GM12878 (cell line): ENCODE data around the gene PDLIM4. TPM values are rescaled to one million over a fixed set of nuclear protein-coding genes. Genes with fewer than 3 reads are reported as not detected.

Source experiments
- ATAC-seq: fragments of 200-7000 bp; cut with Tn5 transposase; 3 replicates; pipeline ENCODE4 v1.9.1; 2020; ENCODE audit warnings: mild to moderate bottlenecking, moderate library complexity
- BruUV-seq: library from RNA; stranded (reverse); fragments of 400-500 nt; replicated peaks from 2 replicates; lab custom pipeline; 2021; lab: Mats Ljungman, UMichigan
- CTCF ChIA-PET: fragments of 300-600 bp; sonication (Branson Sonifier 250); formaldehyde crosslinking; extraction: SDS; loops from one replicate; lab custom pipeline; 2021; ENCODE audit warnings: inconsistent platforms; lab: Yijun Ruan, JAX
- POLR2A ChIA-PET: fragments of 350-600 bp; formaldehyde crosslinking; extraction: SDS; loops from one replicate; lab custom pipeline; 2021; ENCODE audit warnings: inconsistent platforms; lab: Charles Lee
- RAD21 ChIA-PET: fragments of 300-600 bp; sonication (Branson Sonifier 250); formaldehyde crosslinking; loops from one replicate; lab custom pipeline; 2023; ENCODE audit warnings: antibody characterized with exemption; ENCODE audit not compliant: unreplicated experiment; lab: Charles Lee
- SMC1A ChIA-PET: fragments of 300-600 bp; sonication (Branson Sonifier 250); formaldehyde crosslinking; loops from one replicate; lab custom pipeline; 2023; ENCODE audit not compliant: unreplicated experiment, uncharacterized antibody; lab: Charles Lee
- DNase-seq: peaks from one replicate; pipeline ENCODE4 v3.0.0-alpha.2; 2011; ENCODE audit warnings: low read depth, low spot score
- FAIRE-seq: peaks from 3 replicates; lab custom pipeline; 2011; peaks lifted over from hg19 to GRCh38; lab: Jason Lieb, UNC
- H2AFZ ChIP-seq: 2 replicates; pipeline ENCODE4 v1.6.0; 2011; ENCODE audit warnings: low read depth, low read length, control low read depth; ENCODE audit not compliant: control insufficient read depth
- H3K27ac ChIP-seq: 2 replicates; pipeline ENCODE4 v1.5.1; 2011; ENCODE audit warnings: control low read depth; ENCODE audit not compliant: control insufficient read depth, insufficient read depth
- H3K27me3 ChIP-seq, 2 experiments: replicated peaks in 1 of 2; 2 replicates each; pipeline versions ENCODE4 v1.6.0 to v1.6.1; 2011; ENCODE audit warnings: low read length in 1 of 2; ENCODE audit not compliant: control insufficient read depth in 2 of 2, insufficient read depth in 2 of 2
- H3K36me3 ChIP-seq, 2 experiments: 2 replicates each; pipeline ENCODE4 v1.5.1; 2011; ENCODE audit warnings: low read length in 1 of 2; ENCODE audit not compliant: control insufficient read depth in 2 of 2, insufficient read depth in 2 of 2
- H3K4me1 ChIP-seq: 2 replicates; pipeline ENCODE4 v1.6.1; 2011; ENCODE audit warnings: mild to moderate bottlenecking, low read length, moderate library complexity, mixed read lengths; ENCODE audit not compliant: control insufficient read depth, insufficient read depth
- H3K4me2 ChIP-seq: 2 replicates; pipeline ENCODE4 v1.6.0; 2011; ENCODE audit warnings: control low read depth; ENCODE audit not compliant: control insufficient read depth, insufficient read depth
- H3K4me3 ChIP-seq: fragments of 200-600 bp; sonication (generic); 2 replicates; pipeline ENCODE4 v1.5.1; 2016
- H3K79me2 ChIP-seq: 2 replicates; pipeline ENCODE4 v1.6.0; 2011; ENCODE audit warnings: low read length; ENCODE audit not compliant: control insufficient read depth, insufficient read depth
- H3K9ac ChIP-seq: 2 replicates; pipeline ENCODE4 v1.8.0; 2011; ENCODE audit warnings: low read length, control low read depth, mixed read lengths; ENCODE audit not compliant: control insufficient read depth, insufficient read depth
- H3K9me3 ChIP-seq: replicated peaks from 3 replicates; pipeline ENCODE4 v1.5.1; 2011; ENCODE audit warnings: mild to moderate bottlenecking, low read length; ENCODE audit not compliant: control insufficient read depth, insufficient read depth
- H4K20me1 ChIP-seq: 2 replicates; pipeline ENCODE4 v1.6.0; 2011; ENCODE audit not compliant: control insufficient read depth, insufficient read depth
- BCLAF1 ChIP-seq: fragments of 450-650 bp; IDR thresholded peaks from 2 replicates; pipeline ENCODE4 v1.6.1; 2017; ENCODE audit warnings: antibody characterized with exemption, mild to moderate bottlenecking, moderate library complexity
- BHLHE40 ChIP-seq, 2 experiments: fragments of 450-650 bp in 1 of 2; IDR thresholded peaks; 2 replicates each; pipeline ENCODE4 v1.6.1; 2011 to 2017; ENCODE audit warnings: low read depth in 2 of 2, borderline replicate concordance in 1 of 2, improper control_type of control experiment in 1 of 2, low read length in 1 of 2, mild to moderate bottlenecking in 1 of 2
- CHD2 ChIP-seq: IDR thresholded peaks from 2 replicates; pipeline ENCODE4 v1.6.1; 2011; ENCODE audit warnings: low read depth, low read length, improper control_type of control experiment, borderline replicate concordance
- EED ChIP-seq: sonication (generic); IDR thresholded peaks from 2 replicates; pipeline ENCODE4 v1.6.1; 2016; ENCODE audit warnings: antibody characterized with exemption, low read depth
- ELK1 ChIP-seq: IDR thresholded peaks from 2 replicates; pipeline ENCODE4 v1.6.1; 2012; ENCODE audit warnings: low read depth, low read length, improper control_type of control experiment
- LARP7 ChIP-seq: fragments of 450-650 bp; IDR thresholded peaks from 2 replicates; pipeline ENCODE4 v1.6.1; 2017; ENCODE audit warnings: mild to moderate bottlenecking
- MXI1 ChIP-seq: fragments of 150-350 bp; IDR thresholded peaks from 2 replicates; pipeline ENCODE4 v1.6.1; 2011; ENCODE audit warnings: low read depth, mild to moderate bottlenecking, inconsistent platforms, low read length, improper control_type of control experiment
- NR2C2 ChIP-seq: IDR thresholded peaks from 2 replicates; pipeline ENCODE4 v1.6.1; 2011; ENCODE audit warnings: borderline replicate concordance, low read depth; ENCODE audit not compliant: control insufficient read depth, insufficient read length
- POLR2A ChIP-seq: IDR thresholded peaks from 2 replicates; pipeline ENCODE4 v1.6.1; 2011; ENCODE audit warnings: low read depth, mild to moderate bottlenecking, low read length
- SMAD1 ChIP-seq: fragments of 450-650 bp; IDR thresholded peaks from 2 replicates; pipeline ENCODE4 v1.6.1; 2018; ENCODE audit warnings: mild to moderate bottlenecking, low read depth; ENCODE audit not compliant: partially characterized antibody
- SMAD5 ChIP-seq: IDR thresholded peaks from 2 replicates; pipeline ENCODE4 v1.6.1; 2016; ENCODE audit warnings: antibody characterized with exemption, low read depth
- SREBF1 ChIP-seq: IDR thresholded peaks from 2 replicates; pipeline ENCODE4 v1.6.1; 2012; ENCODE audit warnings: mild to moderate bottlenecking, low read length
- YY1 ChIP-seq: IDR thresholded peaks from 2 replicates; pipeline ENCODE4 v1.6.1; 2011; ENCODE audit warnings: low read depth, mild to moderate bottlenecking, low read length
- WGBS: methylation state at CpG from one replicate; pipeline ENCODE4 v1.1.6; 2016; ENCODE audit warnings: low lambda C conversion rate; ENCODE audit not compliant: insufficient replicate concordance, insufficient coverage; ENCODE audit errors: missing lambda C conversion rate; 5-methylcytosine and 5-hydroxymethylcytosine counted together
- in situ Hi-C: fragments of 300-500 bp; cut with MboI; formaldehyde crosslinking; loops from 9 replicates; pipeline ENCODE4 v1.14.3; 2018; ENCODE audit warnings: mixed read lengths
- intact Hi-C: fragments of 100-400 bp; cut with micrococcal nuclease; formaldehyde crosslinking; loops from one replicate; pipeline ENCODE4 v1.14.2; 2022; ENCODE audit not compliant: unreplicated experiment
- polyA plus RNA-seq, 11 experiments: library from polyadenylated mRNA; depleted of rRNA in 4 of 11; unstranded in 6 of 11; stranded (reverse) in 5 of 11; fragments of >200 nt; fragmentation: Nextera tagmentation in 4 of 11; fragmentation: Illumina TruSeq in 1 of 11; extraction: Ambion mirVana in 4 of 11; extraction: Trizol in 1 of 11; gene quantifications; 1 replicate in 1 of 11; 2 replicates in 10 of 11; pipeline versions ENCODE4 v1.2.1 to v1.2.3, GENCODE V29; 2011 to 2016; ENCODE audit warnings: inconsistent platforms in 2 of 11, missing spikeins in 2 of 11, low read depth in 1 of 11
- total RNA-seq, 4 experiments: library from RNA; depleted of rRNA in 3 of 4; stranded (reverse); fragments of >200 nt in 3 of 4; fragmentation: Illumina TruSeq in 1 of 4; extraction: Trizol in 1 of 4; gene quantifications; 2 replicates each; pipeline versions ENCODE4 v1.2.1 to v1.2.3, GENCODE V29; 2013 to 2021
- TF ChIP-seq, protein P1 (sequence below): IDR thresholded peaks from 2 replicates; pipeline ENCODE4 v1.6.1; 2011; ENCODE audit warnings: borderline replicate concordance, low read depth, mild to moderate bottlenecking, moderate library complexity, mixed read lengths, low read length; ENCODE audit not compliant: insufficient read depth; ENCODE audit errors: extremely low read length
- TF ChIP-seq, protein P2 (sequence below): IDR thresholded peaks from 2 replicates; pipeline ENCODE4 v1.6.1; 2012; ENCODE audit warnings: low read depth, low read length, improper control_type of control experiment

PDLIM4 gene
- total and polyA plus RNA-seq, 10 of the 15 experiments (the other 5 are each of a cell fraction or from before 2014, with no cell fraction given) = 0.13 to 1.7 (median 0.39) TPM; not detected in 3

DNA sequence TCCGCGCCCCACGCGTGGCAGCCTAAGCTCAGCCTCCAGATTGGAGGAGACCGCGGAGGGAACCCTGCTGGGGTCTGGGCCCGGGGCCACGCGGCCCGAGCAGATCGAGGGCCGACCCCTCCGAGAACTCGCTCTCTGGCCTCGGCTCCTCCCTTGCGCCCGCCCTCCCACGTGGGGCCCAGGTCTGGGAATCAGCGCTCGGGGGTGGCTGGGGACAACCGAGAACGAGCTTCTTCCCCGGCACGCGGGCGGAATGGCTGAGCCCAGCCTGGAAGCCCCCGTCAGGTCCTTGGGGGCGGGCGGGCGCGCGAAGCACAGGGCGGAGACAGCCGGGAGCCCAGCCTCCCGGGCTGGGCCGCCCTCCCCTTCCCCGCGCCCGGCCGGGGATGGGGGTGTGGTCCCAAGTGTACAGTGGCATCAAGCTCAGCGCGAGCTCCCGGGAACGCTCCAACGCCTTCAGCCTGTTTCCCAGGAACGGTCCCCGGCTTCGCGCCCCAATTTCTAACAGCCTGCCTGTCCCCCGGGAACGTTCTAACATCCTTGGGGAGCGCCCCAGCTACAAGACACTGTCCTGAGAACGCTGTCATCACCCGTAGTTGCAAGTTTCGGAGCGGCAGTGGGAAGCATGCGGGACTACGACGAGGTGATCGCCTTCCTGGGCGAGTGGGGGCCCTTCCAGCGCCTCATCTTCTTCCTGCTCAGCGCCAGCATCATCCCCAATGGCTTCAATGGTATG, 36.7 kb downstream of the PDLIM4 start, which contains the start of gene SLC22A4:
TSS of gene SLC22A4 (plus strand) at position 403 of the 736 bp plus-strand sequence. CDS start at position 626, 223 bp downstream.
- FAIRE-seq = no peak
- TF ChIP-seq LARP7 = peak; percentile 0; the same call in 1 of the 2 replicates
- no peak for TF ChIP-seq ELK1
- TF ChIP-seq NR2C2 = no peak
- TF ChIP-seq, protein P1, sequence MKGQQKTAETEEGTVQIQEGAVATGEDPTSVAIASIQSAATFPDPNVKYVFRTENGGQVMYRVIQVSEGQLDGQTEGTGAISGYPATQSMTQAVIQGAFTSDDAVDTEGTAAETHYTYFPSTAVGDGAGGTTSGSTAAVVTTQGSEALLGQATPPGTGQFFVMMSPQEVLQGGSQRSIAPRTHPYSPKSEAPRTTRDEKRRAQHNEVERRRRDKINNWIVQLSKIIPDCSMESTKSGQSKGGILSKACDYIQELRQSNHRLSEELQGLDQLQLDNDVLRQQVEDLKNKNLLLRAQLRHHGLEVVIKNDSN = peak; percentile 79
- peak; percentile 66; the same call in 1 of the 2 replicates for TF ChIP-seq MXI1
- TF ChIP-seq SREBF1 = peak; percentile 55
- TF ChIP-seq EED = 0 out of 2 replicates have a peak, but pooled peaks have one; percentile 28
- TF ChIP-seq, protein P2, sequence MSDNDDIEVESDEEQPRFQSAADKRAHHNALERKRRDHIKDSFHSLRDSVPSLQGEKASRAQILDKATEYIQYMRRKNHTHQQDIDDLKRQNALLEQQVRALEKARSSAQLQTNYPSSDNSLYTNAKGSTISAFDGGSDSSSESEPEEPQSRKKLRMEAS = peak; percentile 49; the same call in 1 of the 2 replicates
- no peak for TF ChIP-seq SMAD1
- TF ChIP-seq BCLAF1 = 0 out of 2 replicates have a peak, but pooled peaks have one; percentile 53
- TF ChIP-seq SMAD5 = no peak
- TF ChIP-seq POLR2A = peak; percentile 33; the same call in 1 of the 2 replicates
- 0 out of 2 replicates have a peak, but pooled peaks have one; percentile 41 for TF ChIP-seq YY1
- TF ChIP-seq BHLHE40 (IDR thresholded peaks at IDR 0.05; ENCODE audit: borderline replicate concordance in 1 of 2, low read depth in 2 of 2, low read length in 1 of 2) = peak; percentile 82 to 92
- 0 out of 2 replicates have a peak, but pooled peaks have one; percentile 10 for TF ChIP-seq CHD2

More for the DNA sequence above, 36.7 kb downstream of the PDLIM4 start, which contains the start of gene SLC22A4:
- Histone ChIP-seq H2AFZ (peak within 1 kb of the TSS; percentile 91), H3K4me1 (peaks cover 21% of the 10 kb centered on the region), H3K4me3 (peak within 1 kb of the TSS; percentile 70), H3K9me3 (no peaks in the 10 kb centered on the region), H3K4me2 (peak within 1 kb of the TSS; percentile 99), H3K27me3 (peaks cover 4 to 22% of the 10 kb centered on the region in 2 experiments; a peak in 3 of 4 replicates), H3K79me2 (no peaks in the 10 kb centered on the region), H3K27ac (no peak within 1 kb of the TSS), H4K20me1 (no peaks in the 10 kb centered on the region; the same call in 1 of the 2 replicates), H3K36me3 (no peaks in the 10 kb centered on the region), H3K9ac (peak within 1 kb of the TSS; percentile 58)
- RAD21 ChIA-PET = interaction anchor here (0.6 to 4.9 kb wide), 18 partner anchors 10 to 434 kb away, joined by 3 to 38 read pairs (median 4); partner anchors contain the start of gene SLC22A5
- CTCF ChIA-PET = interaction anchor here (0.8 to 5.6 kb wide), 10 partner anchors 12 to 114 kb away, joined by 3 to 66 read pairs (median 8); no protein-coding TSS in a partner anchor
- BruUV-seq = no TSS peak
- DNase-seq (no peak), ATAC-seq (peak; percentile 88)
- POLR2A ChIA-PET = interaction anchor here (0.6 to 2.1 kb wide), 16 partner anchors 8 to 762 kb away, joined by 3 to 18 read pairs (median 4); partner anchors contain the start of gene P4HA2
- SMC1A ChIA-PET = interaction anchor here (0.5 to 4.3 kb wide), 12 partner anchors 21 to 1026 kb away, joined by 3 to 38 read pairs (median 4); partner anchors contain the start of gene SLC22A5
- 2% methylated on average over 43 of the region's 63 CpGs for WGBS
- in situ Hi-C loops = no loop called here
- intact Hi-C loops = no loop called here
